Stimulated activated CD4-positive, alpha-beta T cell treated with anti-CD3 and anti-CD28 coated beads, Interleukin-2, amount 100 ng/mL, for 48 hours (primary cell): ENCODE results near the gene ATP2B3.

Source experiments
- DNase-seq, 2 donors: peaks; one replicate each; pipeline ENCODE4 v3.0.0-alpha.2; 2020

ATP2B3 gene

GRCh38 chrX:153490217-153490930 is 27.1 kb upstream of the ATP2B3 start:
- no peak for DNase-seq

- DNase-seq, result no peak
Observed at GRCh38 chrX:153491351-153491914, 26.0 kb upstream of the ATP2B3 start.

GRCh38 chrX:153491918-153492317 is 25.5 kb upstream of the ATP2B3 start:
- DNase-seq, result no peak

- DNase-seq, result no peak
Observed at GRCh38 chrX:153492543-153492942, 24.9 kb upstream of the ATP2B3 start.

GRCh38 chrX:153493085-153493484 is 24.4 kb upstream of the ATP2B3 start:
- DNase-seq, result no peak

- no peak for DNase-seq
Observed at GRCh38 chrX:153494061-153494460, 23.4 kb upstream of the ATP2B3 start.

- DNase-seq, result no peak
Observed at GRCh38 chrX:153494541-153495361, 22.7 kb upstream of the ATP2B3 start, which contains the start of gene BGN. Gene BGN (plus strand): TSS chrX:153494980. CDS start chrX:153504632, 9,652 bp downstream.

GRCh38 chrX:153495362-153495751 is 22.1 kb upstream of the ATP2B3 start:
- DNase-seq, result no peak

- no peak for DNase-seq
Observed at GRCh38 chrX:153495903-153496589, 21.4 kb upstream of the ATP2B3 start.

GRCh38 chrX:153496590-153496959 is 20.9 kb upstream of the ATP2B3 start:
- no peak for DNase-seq

GRCh38 chrX:153498453-153498852 is 19.0 kb upstream of the ATP2B3 start:
- no peak for DNase-seq

GRCh38 chrX:153499341-153499740 is 18.1 kb upstream of the ATP2B3 start:
- DNase-seq, result no peak

- no peak for DNase-seq
Observed at GRCh38 chrX:153499876-153500275, 17.6 kb upstream of the ATP2B3 start.

- DNase-seq, result no peak
Observed at GRCh38 chrX:153500676-153501280, 16.7 kb upstream of the ATP2B3 start.

- no peak for DNase-seq
Observed at GRCh38 chrX:153501530-153501929, 15.9 kb upstream of the ATP2B3 start.

GRCh38 chrX:153502131-153502530 is 15.3 kb upstream of the ATP2B3 start:
- DNase-seq, result no peak

- DNase-seq, result no peak
Observed at GRCh38 chrX:153502796-153503195, 14.6 kb upstream of the ATP2B3 start.

GRCh38 chrX:153504445-153505016 is 12.9 kb upstream of the ATP2B3 start:
- DNase-seq, result no peak

GRCh38 chrX:153505361-153505760 is 12.1 kb upstream of the ATP2B3 start:
- DNase-seq, result no peak

GRCh38 chrX:153507484-153508178 is 9.8 kb upstream of the ATP2B3 start:
- peak; percentile 78 to 94 for DNase-seq

- DNase-seq, result no peak
Observed at GRCh38 chrX:153509592-153509991, 7.8 kb upstream of the ATP2B3 start.

GRCh38 chrX:153510383-153510782 is 7.1 kb upstream of the ATP2B3 start:
- no peak for DNase-seq
